ENCODE data around the gene SLCO2A1. TPM values are rescaled to one million over a fixed set of nuclear protein-coding genes. Genes with fewer than 3 reads are reported as not detected.

SLCO2A1 gene
- total RNA-seq, 1 donor from 2014 or later, result 0.33 TPM

DNA sequence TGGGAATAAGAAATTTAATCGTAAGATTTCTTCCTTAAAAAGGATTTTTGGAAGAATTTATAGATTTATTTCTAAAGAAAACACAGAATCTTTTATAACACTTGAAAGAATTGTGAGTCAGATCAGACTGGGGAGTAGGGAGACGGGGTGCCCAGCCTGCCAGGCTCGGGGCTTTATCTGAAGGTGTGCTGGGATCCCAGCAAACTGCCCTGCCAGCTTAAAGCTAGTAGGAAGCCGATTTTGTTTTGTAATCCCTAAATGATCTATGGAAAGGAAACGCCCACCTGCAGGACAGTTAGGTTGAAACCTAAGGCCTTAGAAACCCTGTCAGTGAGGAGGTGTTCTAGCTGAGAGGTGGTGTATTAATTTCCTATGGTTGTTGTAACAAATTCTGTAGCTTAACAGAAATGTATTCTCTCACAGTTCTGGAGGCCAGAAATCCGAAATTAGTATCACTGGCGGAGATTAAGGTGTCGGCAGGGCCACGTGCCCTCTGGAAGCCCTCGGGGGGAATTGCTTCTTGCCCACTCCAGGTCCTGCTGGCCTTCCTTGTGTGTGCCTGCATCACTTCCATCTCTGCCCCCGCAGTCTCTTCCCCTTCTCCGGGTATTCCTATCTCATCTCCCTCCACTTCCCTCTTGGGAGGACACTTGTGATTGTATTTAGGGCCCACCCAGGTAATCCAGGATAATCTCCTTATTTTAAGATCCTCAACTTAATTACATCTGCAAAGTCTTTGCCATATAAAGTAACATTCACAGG lies 114.7 kb downstream of the SLCO2A1 start:
- no peak for DNase-seq (ENCODE audit: low read depth, low spot score)
- Mint-ChIP-seq H3K9me3 (peaks cover 10% of the 10 kb centered on the region), H3K27ac (ENCODE audit: unreplicated experiment) (no peak overlapping the region), H3K36me3 (ENCODE audit: low read depth) (no peaks in the 10 kb centered on the region), H3K4me1 (no peaks in the 10 kb centered on the region), H3K4me3 (no peak overlapping the region), H3K27me3 (ENCODE audit: low read depth) (peaks cover 6% of the 10 kb centered on the region)
- TF ChIP-seq, protein P1, sequence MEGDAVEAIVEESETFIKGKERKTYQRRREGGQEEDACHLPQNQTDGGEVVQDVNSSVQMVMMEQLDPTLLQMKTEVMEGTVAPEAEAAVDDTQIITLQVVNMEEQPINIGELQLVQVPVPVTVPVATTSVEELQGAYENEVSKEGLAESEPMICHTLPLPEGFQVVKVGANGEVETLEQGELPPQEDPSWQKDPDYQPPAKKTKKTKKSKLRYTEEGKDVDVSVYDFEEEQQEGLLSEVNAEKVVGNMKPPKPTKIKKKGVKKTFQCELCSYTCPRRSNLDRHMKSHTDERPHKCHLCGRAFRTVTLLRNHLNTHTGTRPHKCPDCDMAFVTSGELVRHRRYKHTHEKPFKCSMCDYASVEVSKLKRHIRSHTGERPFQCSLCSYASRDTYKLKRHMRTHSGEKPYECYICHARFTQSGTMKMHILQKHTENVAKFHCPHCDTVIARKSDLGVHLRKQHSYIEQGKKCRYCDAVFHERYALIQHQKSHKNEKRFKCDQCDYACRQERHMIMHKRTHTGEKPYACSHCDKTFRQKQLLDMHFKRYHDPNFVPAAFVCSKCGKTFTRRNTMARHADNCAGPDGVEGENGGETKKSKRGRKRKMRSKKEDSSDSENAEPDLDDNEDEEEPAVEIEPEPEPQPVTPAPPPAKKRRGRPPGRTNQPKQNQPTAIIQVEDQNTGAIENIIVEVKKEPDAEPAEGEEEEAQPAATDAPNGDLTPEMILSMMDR (conservative IDR thresholded peaks at IDR 0.05), result no peak

DNA sequence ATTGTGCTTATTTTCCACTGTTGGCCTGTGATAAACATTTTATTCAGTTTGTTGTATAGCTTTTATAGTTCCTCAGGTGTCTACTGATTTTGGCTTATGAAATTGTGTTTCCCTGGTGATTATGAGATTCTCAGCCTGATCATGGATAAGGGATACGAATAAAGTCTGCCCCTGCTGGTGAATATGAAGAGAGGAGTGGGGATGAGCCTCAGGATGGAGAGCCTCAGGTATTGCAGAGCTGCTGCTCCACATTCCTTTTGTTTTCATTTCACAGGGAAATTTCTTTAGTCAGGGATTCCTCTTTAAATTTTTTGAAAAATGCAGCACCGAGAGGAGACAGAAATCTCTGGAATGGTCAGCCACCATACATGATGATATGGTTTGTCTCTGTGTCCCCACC lies 119.3 kb downstream of the SLCO2A1 start:
- Mint-ChIP-seq H3K4me1 (no peaks in the 10 kb centered on the region), H3K9me3 (no peaks in the 10 kb centered on the region), H3K27me3 (ENCODE audit: low read depth) (peaks cover 2% of the 10 kb centered on the region), H3K4me3 (no peak overlapping the region), H3K27ac (ENCODE audit: unreplicated experiment) (no peak overlapping the region), H3K36me3 (ENCODE audit: low read depth) (no peaks in the 10 kb centered on the region)
- TF ChIP-seq, protein P1 (conservative IDR thresholded peaks at IDR 0.05), result peak; percentile 52
- DNase-seq (ENCODE audit: low read depth, low spot score), result no peak

DNA sequence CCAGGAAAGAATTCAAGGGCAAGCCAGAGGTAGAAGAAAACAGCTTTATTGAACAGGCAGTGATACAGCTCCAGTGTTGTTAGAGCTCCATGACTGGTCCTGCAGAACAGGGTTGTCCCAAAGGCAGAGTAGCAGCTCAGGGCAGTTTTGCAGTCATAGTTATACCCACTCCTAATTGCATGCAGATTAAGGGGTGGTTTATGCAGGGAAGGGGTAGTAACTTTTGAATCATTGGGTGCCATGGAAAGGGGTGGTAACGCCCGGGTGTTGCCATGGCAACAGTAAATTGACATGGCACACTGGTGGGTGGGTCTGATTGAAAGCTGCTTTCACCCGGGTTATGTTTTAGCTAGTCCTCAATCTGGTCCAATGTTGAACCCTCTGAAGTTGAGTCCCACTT lies 124.3 kb downstream of the SLCO2A1 start:
- Mint-ChIP-seq H3K36me3 (ENCODE audit: low read depth) (no peaks in the 10 kb centered on the region), H3K27ac (ENCODE audit: unreplicated experiment) (no peak overlapping the region), H3K4me3 (no peak overlapping the region), H3K27me3 (ENCODE audit: low read depth) (peaks cover 23% of the 10 kb centered on the region), H3K9me3 (peaks cover 6% of the 10 kb centered on the region), H3K4me1 (no peaks in the 10 kb centered on the region)
- DNase-seq (ENCODE audit: low read depth, low spot score), result no peak
- TF ChIP-seq, protein P1 (conservative IDR thresholded peaks at IDR 0.05), result no peak

DNA sequence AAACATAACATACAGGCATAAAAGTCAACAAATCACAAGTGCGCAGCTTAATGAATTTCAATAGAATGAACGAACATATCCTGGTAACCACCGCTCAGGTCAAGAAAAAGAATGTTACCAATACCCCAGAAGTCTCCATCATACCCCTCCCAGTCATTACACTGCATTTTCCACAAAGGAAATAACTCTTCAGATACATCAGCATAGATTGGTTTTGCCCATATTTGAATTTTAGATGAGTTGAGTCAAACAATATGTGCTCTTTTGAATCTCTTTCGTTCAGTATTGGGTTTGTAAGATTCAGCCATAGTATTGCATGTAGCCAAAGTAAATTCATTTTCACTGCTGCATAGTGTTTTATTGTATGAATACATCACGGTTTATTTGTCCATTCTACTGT lies 127.9 kb downstream of the SLCO2A1 start:
- peaks cover 55% of the 10 kb centered on the region for H3K27me3 Mint-ChIP-seq (ENCODE audit: low read depth)
- TF ChIP-seq, protein P1 (conservative IDR thresholded peaks at IDR 0.05), result no peak
- no peak overlapping the region for H3K27ac Mint-ChIP-seq (ENCODE audit: unreplicated experiment)
- no peak overlapping the region for H3K4me3 Mint-ChIP-seq
- no peak for DNase-seq (ENCODE audit: low read depth, low spot score)
- H3K4me1 Mint-ChIP-seq, result no peaks in the 10 kb centered on the region
- peaks cover 6% of the 10 kb centered on the region for H3K9me3 Mint-ChIP-seq
- H3K36me3 Mint-ChIP-seq (ENCODE audit: low read depth), result no peaks in the 10 kb centered on the region

DNA sequence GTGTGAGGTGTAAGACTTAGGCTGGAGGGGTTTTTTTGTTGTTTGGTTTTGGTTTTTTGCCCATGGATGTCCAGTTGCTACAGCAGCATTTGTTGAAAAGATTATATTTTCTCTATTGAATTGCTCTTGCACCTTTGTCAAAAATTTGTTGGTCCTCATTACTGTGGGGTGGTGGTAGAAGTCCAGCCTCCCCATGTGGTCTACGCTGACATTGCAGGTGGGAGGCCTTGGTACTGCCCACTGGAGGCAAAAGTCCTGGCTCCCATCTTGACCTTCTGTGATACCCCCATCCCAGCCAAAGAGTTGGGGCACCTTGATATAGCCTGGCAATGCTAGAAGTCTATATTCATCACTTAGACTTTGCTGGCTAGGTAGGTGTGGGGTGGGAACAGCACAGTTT lies 128.6 kb downstream of the SLCO2A1 start:
- Mint-ChIP-seq H3K4me3 (no peak overlapping the region), H3K36me3 (ENCODE audit: low read depth) (no peaks in the 10 kb centered on the region), H3K27me3 (ENCODE audit: low read depth) (peaks cover 63% of the 10 kb centered on the region), H3K4me1 (no peaks in the 10 kb centered on the region), H3K27ac (ENCODE audit: unreplicated experiment) (no peak overlapping the region), H3K9me3 (peaks cover 6% of the 10 kb centered on the region)
- DNase-seq (ENCODE audit: low read depth, low spot score), result no peak
- TF ChIP-seq, protein P1 (conservative IDR thresholded peaks at IDR 0.05), result no peak

All from neural crest cell (in vitro differentiated cells).